K562 (cell line): ENCODE data around the gene WDFY2. TPM values are rescaled to one million over a fixed set of nuclear protein-coding genes. Genes with fewer than 3 reads are reported as not detected.

Source experiments
- ARID1B ChIP-seq: fragments of 450-650 bp; IDR thresholded peaks from 2 replicates; pipeline ENCODE4 v1.6.1; 2016; ENCODE audit warnings: antibody characterized with exemption, mild to moderate bottlenecking, inconsistent platforms
- CBFB ChIP-seq: sonication (generic); formaldehyde crosslinking; IDR thresholded peaks from 2 replicates; pipeline ENCODE4 v1.4.0; 2020; ENCODE audit warnings: mild to moderate bottlenecking, missing genetic modification reagents
- CHD2 ChIP-seq: IDR thresholded peaks from 2 replicates; pipeline ENCODE4 v1.6.1; 2011; ENCODE audit warnings: low read depth, low read length
- DNMT1 ChIP-seq: fragments of 450-650 bp; IDR thresholded peaks from 2 replicates; pipeline ENCODE4 v1.6.1; 2016; ENCODE audit warnings: antibody characterized with exemption, mild to moderate bottlenecking
- HDAC1 ChIP-seq, 2 experiments: fragments of 450-650 bp; IDR thresholded peaks; 2 replicates each; pipeline ENCODE4 v1.6.1; 2016 to 2017; ENCODE audit warnings: inconsistent platforms in 1 of 2, mild to moderate bottlenecking in 1 of 2, moderate library complexity in 1 of 2
- MIER1 ChIP-seq: fragments of 450-650 bp; IDR thresholded peaks from 2 replicates; pipeline ENCODE4 v1.6.1; 2016; ENCODE audit warnings: antibody characterized with exemption, mild to moderate bottlenecking, low read depth
- PHF8 ChIP-seq: fragments of 200-600 bp; sonication (generic); IDR thresholded peaks from 2 replicates; pipeline ENCODE4 v1.6.1; 2012; ENCODE audit warnings: mixed run types, mild to moderate bottlenecking, inconsistent platforms, low read length, moderate library complexity, borderline replicate concordance
- POLR2B ChIP-seq: fragments of 450-650 bp; IDR thresholded peaks from 2 replicates; pipeline ENCODE4 v1.6.1; 2018; ENCODE audit warnings: low read depth; ENCODE audit not compliant: partially characterized antibody
- SRF ChIP-seq, 2 experiments: fragments of 250-450, 450-650 bp in 1 of 2; sonication (Bioruptor Pico) in 1 of 2; sonication (generic) in 1 of 2; formaldehyde crosslinking; IDR thresholded peaks; 2 replicates each; pipeline versions ENCODE4 v1.5.0 to v1.5.1; 2020 to 2022; ENCODE audit warnings: mild to moderate bottlenecking in 1 of 2, missing genetic modification reagents in 1 of 2
- TRIM28 ChIP-seq: fragments of 450-650 bp; IDR thresholded peaks from 2 replicates; pipeline ENCODE4 v1.6.1; 2017
- TSHZ1 ChIP-seq: fragments of 250-450 bp; sonication (Bioruptor Pico); IDR thresholded peaks from 2 replicates; pipeline ENCODE4 v1.4.0; 2020; ENCODE audit warnings: mild to moderate bottlenecking, moderate library complexity
- ZC3H8 ChIP-seq: fragments of 450-650 bp; IDR thresholded peaks from 2 replicates; pipeline ENCODE4 v1.6.1; 2017
- ZFP36 ChIP-seq: fragments of 150-350 bp; IDR thresholded peaks from 2 replicates; pipeline ENCODE4 v1.6.1; 2018; ENCODE audit warnings: low read length, low read depth; ENCODE audit not compliant: partially characterized antibody
- ZNF121 ChIP-seq: sonication (generic); formaldehyde crosslinking; conservative IDR thresholded peaks from 2 replicates; pipeline ENCODE4 v1.8.0; 2022; ENCODE audit warnings: missing genetic modification reagents
- ZNF197 ChIP-seq: fragments of 200-800 bp; sonication (Bioruptor generic); IDR thresholded peaks from 2 replicates; pipeline ENCODE4 v1.6.1; 2016; ENCODE audit warnings: low read depth, missing genetic modification characterization, missing compliant biosample characterization
- ZNF395 ChIP-seq: fragments of 200-800 bp; sonication (Bioruptor generic); IDR thresholded peaks from 2 replicates; pipeline ENCODE4 v1.6.1; 2017; ENCODE audit warnings: missing genetic modification characterization, missing compliant biosample characterization
- polyA plus RNA-seq, 8 experiments: library from polyadenylated mRNA; depleted of rRNA in 4 of 8; stranded (reverse) in 5 of 8; unstranded in 3 of 8; fragments of >200 nt; fragmentation: Nextera tagmentation in 2 of 8; fragmentation: Illumina TruSeq in 1 of 8; extraction: Ambion mirVana in 2 of 8; extraction: Trizol in 1 of 8; gene quantifications; 2 replicates each; pipeline versions ENCODE4 v1.2.1 to v1.2.3, GENCODE V29; 2011 to 2014; ENCODE audit warnings: inconsistent platforms in 1 of 8, missing spikeins in 1 of 8
- total RNA-seq, 7 experiments: library from RNA; depleted of rRNA in 6 of 7; stranded (reverse); fragments of >200 nt in 6 of 7; fragmentation: Illumina TruSeq in 2 of 7; extraction: Trizol in 2 of 7; gene quantifications; 2 replicates each; pipeline versions ENCODE4 v1.2.1 to v1.2.3, GENCODE V29; 2011 to 2021; ENCODE audit warnings: low replicate concordance in 1 of 7
- TF ChIP-seq, protein P1 (sequence below): fragments of 200-800 bp; sonication (Bioruptor generic); IDR thresholded peaks from 2 replicates; pipeline ENCODE4 v1.6.1; 2017; ENCODE audit warnings: missing genetic modification characterization, missing compliant biosample characterization

WDFY2 gene
- total and polyA plus RNA-seq, 9 of the 15 experiments (the other 6 are each of a cell fraction or from before 2014, with no cell fraction given): 0.66 to 6.4 (median 4.4) TPM

- TF ChIP-seq, protein P1, sequence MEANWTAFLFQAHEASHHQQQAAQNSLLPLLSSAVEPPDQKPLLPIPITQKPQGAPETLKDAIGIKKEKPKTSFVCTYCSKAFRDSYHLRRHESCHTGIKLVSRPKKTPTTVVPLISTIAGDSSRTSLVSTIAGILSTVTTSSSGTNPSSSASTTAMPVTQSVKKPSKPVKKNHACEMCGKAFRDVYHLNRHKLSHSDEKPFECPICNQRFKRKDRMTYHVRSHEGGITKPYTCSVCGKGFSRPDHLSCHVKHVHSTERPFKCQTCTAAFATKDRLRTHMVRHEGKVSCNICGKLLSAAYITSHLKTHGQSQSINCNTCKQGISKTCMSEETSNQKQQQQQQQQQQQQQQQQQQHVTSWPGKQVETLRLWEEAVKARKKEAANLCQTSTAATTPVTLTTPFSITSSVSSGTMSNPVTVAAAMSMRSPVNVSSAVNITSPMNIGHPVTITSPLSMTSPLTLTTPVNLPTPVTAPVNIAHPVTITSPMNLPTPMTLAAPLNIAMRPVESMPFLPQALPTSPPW (CRISPR knock-in tag): no peak
- TF ChIP-seq TSHZ1: no peak
- TF ChIP-seq ZNF121 (CRISPR knock-in tag): no peak
- no peak for TF ChIP-seq PHF8
- TF ChIP-seq ARID1B: peak; percentile 20; the same call in 1 of the 2 replicates
- no peak for TF ChIP-seq ZNF197 (CRISPR knock-in tag)
- no peak for TF ChIP-seq CBFB (CRISPR knock-in tag)
- TF ChIP-seq MIER1: no peak
- no peak for TF ChIP-seq HDAC1 (IDR thresholded peaks at IDR 0.05)
- no peak for TF ChIP-seq ZC3H8
- no peak for TF ChIP-seq SRF (CRISPR knock-in tag; IDR thresholded peaks at IDR 0.05)
- no peak for TF ChIP-seq ZNF395 (CRISPR knock-in tag)
- no peak for TF ChIP-seq DNMT1
- TF ChIP-seq POLR2B: no peak
- TF ChIP-seq ZFP36: no peak
- no peak for TF ChIP-seq CHD2
- no peak for TF ChIP-seq TRIM28
Observed at GRCh38 chr13:51542346-51543242, 41.7 kb upstream of the WDFY2 start (continued).
